K562 (cell line): ENCODE measurements around the gene FOXD2. TPM values are rescaled to one million over a fixed set of nuclear protein-coding genes. Genes with fewer than 3 reads are reported as not detected.

Source experiments
- HOXB6 ChIP-seq: fragments of 250-450 bp; sonication (Bioruptor Pico); IDR thresholded peaks from 2 replicates; pipeline ENCODE4 v1.5.1; 2022; ENCODE audit warnings: mild to moderate bottlenecking, borderline replicate concordance
- NEUROD1 ChIP-seq: fragments of 150-350 bp; IDR thresholded peaks from 2 replicates; pipeline ENCODE4 v1.6.1; 2014; ENCODE audit warnings: borderline replicate concordance, low read length, low read depth; ENCODE audit not compliant: partially characterized antibody
- SMC3 ChIP-seq: conservative IDR thresholded peaks from 2 replicates; pipeline ENCODE4 v1.6.1; 2011; ENCODE audit warnings: low read depth, low read length, improper control_type of control experiment; ENCODE audit not compliant: insufficient read depth
- polyA plus RNA-seq, 8 experiments: library from polyadenylated mRNA; depleted of rRNA in 4 of 8; stranded (reverse) in 5 of 8; unstranded in 3 of 8; fragments of >200 nt; fragmentation: Nextera tagmentation in 2 of 8; fragmentation: Illumina TruSeq in 1 of 8; extraction: Ambion mirVana in 2 of 8; extraction: Trizol in 1 of 8; gene quantifications; 2 replicates each; pipeline versions ENCODE4 v1.2.1 to v1.2.3, GENCODE V29; 2011 to 2014; ENCODE audit warnings: inconsistent platforms in 1 of 8, missing spikeins in 1 of 8
- total RNA-seq, 7 experiments: library from RNA; depleted of rRNA in 6 of 7; stranded (reverse); fragments of >200 nt in 6 of 7; fragmentation: Illumina TruSeq in 2 of 7; extraction: Trizol in 2 of 7; gene quantifications; 2 replicates each; pipeline versions ENCODE4 v1.2.1 to v1.2.3, GENCODE V29; 2011 to 2021; ENCODE audit warnings: low replicate concordance in 1 of 7
- TF ChIP-seq, protein P1 (sequence below), 2 experiments: fragments of 450-650 bp; formaldehyde crosslinking in 1 of 2; IDR thresholded peaks; 2 replicates each; pipeline versions ENCODE4 v1.4.0 to v1.6.1; 2014 to 2020; ENCODE audit warnings: mild to moderate bottlenecking in 2 of 2, borderline replicate concordance in 1 of 2, low read depth in 1 of 2
- TF ChIP-seq, protein P2 (sequence below): fragments of 250-450 bp; sonication (Bioruptor Pico); IDR thresholded peaks from 2 replicates; pipeline ENCODE4 v1.5.0; 2020; ENCODE audit warnings: mild to moderate bottlenecking
- TF ChIP-seq, protein P3 (sequence below): IDR thresholded peaks from 2 replicates; pipeline ENCODE4 v1.6.1; 2016; ENCODE audit warnings: missing genetic modification characterization, missing compliant biosample characterization
- TF ChIP-seq, protein P4 (sequence below), 3 experiments: IDR thresholded peaks in 2 of 3; conservative IDR thresholded peaks in 1 of 3; 2 replicates each; pipeline ENCODE4 v1.5.1; 2011 to 2012; ENCODE audit warnings: low read length in 3 of 3, mild to moderate bottlenecking in 3 of 3, control low read depth in 2 of 3, improper control_type of control experiment in 1 of 3, inconsistent platforms in 1 of 3, low read depth in 1 of 3, mixed read lengths in 1 of 3, moderate library complexity in 1 of 3; ENCODE audit not compliant: insufficient read depth in 2 of 3
- TF ChIP-seq, protein P5 (sequence below): sonication (generic); formaldehyde crosslinking; IDR thresholded peaks from 2 replicates; pipeline ENCODE4 v1.8.0; 2022; ENCODE audit warnings: missing genetic modification reagents, mild to moderate bottlenecking, borderline replicate concordance

Gene FOXD2
- total and polyA plus RNA-seq, 9 of the 15 experiments (the other 6 are each of a cell fraction or from before 2014, with no cell fraction given) = 0.06 to 1.2 (median 0.22) TPM

DNA sequence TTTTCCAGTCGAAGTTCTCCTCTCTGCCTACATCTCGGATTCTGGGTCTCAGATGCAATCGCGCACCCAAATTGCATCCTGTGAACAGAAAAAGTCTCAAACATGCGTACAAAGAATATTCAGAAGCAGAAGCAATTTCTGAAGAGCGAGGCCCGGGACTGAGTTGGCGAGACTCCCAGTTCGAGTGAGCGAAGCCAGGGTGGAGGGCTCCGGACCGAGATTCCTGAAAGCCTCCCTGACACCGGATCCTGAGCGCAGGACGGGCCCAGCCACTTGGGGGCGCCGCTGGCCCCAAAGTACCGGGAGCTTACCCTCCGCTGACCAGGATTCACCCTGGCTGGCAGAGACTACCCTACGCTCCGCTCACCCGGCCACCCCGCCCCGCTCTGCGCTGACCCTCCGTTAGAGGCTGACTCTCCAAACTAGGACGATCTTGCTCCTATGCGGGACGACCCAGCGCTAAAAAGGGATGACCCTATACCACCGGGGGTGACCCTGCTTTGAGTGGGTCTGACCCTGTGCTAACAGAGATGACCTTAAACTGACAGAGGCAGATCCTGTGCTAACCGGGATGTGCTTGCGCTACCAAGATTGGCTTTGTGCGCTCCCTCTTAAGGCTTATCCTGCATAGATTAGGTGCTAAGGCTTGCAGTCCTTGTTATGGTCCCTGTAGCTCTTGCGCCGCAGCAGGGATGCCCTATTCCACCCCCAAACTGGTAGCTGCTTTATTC, 12.1 kb downstream of the FOXD2 start (continued):
- TF ChIP-seq, protein P1, sequence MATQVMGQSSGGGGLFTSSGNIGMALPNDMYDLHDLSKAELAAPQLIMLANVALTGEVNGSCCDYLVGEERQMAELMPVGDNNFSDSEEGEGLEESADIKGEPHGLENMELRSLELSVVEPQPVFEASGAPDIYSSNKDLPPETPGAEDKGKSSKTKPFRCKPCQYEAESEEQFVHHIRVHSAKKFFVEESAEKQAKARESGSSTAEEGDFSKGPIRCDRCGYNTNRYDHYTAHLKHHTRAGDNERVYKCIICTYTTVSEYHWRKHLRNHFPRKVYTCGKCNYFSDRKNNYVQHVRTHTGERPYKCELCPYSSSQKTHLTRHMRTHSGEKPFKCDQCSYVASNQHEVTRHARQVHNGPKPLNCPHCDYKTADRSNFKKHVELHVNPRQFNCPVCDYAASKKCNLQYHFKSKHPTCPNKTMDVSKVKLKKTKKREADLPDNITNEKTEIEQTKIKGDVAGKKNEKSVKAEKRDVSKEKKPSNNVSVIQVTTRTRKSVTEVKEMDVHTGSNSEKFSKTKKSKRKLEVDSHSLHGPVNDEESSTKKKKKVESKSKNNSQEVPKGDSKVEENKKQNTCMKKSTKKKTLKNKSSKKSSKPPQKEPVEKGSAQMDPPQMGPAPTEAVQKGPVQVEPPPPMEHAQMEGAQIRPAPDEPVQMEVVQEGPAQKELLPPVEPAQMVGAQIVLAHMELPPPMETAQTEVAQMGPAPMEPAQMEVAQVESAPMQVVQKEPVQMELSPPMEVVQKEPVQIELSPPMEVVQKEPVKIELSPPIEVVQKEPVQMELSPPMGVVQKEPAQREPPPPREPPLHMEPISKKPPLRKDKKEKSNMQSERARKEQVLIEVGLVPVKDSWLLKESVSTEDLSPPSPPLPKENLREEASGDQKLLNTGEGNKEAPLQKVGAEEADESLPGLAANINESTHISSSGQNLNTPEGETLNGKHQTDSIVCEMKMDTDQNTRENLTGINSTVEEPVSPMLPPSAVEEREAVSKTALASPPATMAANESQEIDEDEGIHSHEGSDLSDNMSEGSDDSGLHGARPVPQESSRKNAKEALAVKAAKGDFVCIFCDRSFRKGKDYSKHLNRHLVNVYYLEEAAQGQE (IDR thresholded peaks at IDR 0.05; ENCODE audit: borderline replicate concordance) = peak; percentile 48; the same call in 1 of the 2 replicates
- TF ChIP-seq, protein P1 (CRISPR knock-in tag; IDR thresholded peaks at IDR 0.05; ENCODE audit: low read depth) = no peak
- TF ChIP-seq, protein P2, sequence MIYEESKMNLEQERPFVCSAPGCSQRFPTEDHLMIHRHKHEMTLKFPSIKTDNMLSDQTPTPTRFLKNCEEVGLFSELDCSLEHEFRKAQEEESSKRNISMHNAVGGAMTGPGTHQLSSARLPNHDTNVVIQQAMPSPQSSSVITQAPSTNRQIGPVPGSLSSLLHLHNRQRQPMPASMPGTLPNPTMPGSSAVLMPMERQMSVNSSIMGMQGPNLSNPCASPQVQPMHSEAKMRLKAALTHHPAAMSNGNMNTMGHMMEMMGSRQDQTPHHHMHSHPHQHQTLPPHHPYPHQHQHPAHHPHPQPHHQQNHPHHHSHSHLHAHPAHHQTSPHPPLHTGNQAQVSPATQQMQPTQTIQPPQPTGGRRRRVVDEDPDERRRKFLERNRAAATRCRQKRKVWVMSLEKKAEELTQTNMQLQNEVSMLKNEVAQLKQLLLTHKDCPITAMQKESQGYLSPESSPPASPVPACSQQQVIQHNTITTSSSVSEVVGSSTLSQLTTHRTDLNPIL (CRISPR knock-in tag) = no peak
- TF ChIP-seq NEUROD1 (peak; percentile 12), SMC3 (peak; percentile 44; the same call in 1 of the 2 replicates), HOXB6 (no peak)
- TF ChIP-seq, protein P3, sequence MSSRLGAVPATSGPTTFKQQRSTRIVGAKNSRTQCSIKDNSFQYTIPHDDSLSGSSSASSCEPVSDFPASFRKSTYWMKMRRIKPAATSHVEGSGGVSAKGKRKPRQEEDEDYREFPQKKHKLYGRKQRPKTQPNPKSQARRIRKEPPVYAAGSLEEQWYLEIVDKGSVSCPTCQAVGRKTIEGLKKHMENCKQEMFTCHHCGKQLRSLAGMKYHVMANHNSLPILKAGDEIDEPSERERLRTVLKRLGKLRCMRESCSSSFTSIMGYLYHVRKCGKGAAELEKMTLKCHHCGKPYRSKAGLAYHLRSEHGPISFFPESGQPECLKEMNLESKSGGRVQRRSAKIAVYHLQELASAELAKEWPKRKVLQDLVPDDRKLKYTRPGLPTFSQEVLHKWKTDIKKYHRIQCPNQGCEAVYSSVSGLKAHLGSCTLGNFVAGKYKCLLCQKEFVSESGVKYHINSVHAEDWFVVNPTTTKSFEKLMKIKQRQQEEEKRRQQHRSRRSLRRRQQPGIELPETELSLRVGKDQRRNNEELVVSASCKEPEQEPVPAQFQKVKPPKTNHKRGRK (tag) = no peak
- TF ChIP-seq, protein P4, sequence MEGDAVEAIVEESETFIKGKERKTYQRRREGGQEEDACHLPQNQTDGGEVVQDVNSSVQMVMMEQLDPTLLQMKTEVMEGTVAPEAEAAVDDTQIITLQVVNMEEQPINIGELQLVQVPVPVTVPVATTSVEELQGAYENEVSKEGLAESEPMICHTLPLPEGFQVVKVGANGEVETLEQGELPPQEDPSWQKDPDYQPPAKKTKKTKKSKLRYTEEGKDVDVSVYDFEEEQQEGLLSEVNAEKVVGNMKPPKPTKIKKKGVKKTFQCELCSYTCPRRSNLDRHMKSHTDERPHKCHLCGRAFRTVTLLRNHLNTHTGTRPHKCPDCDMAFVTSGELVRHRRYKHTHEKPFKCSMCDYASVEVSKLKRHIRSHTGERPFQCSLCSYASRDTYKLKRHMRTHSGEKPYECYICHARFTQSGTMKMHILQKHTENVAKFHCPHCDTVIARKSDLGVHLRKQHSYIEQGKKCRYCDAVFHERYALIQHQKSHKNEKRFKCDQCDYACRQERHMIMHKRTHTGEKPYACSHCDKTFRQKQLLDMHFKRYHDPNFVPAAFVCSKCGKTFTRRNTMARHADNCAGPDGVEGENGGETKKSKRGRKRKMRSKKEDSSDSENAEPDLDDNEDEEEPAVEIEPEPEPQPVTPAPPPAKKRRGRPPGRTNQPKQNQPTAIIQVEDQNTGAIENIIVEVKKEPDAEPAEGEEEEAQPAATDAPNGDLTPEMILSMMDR (IDR thresholded peaks at IDR 0.05 in 2 of 3, conservative IDR thresholded peaks at IDR 0.05 in 1 of 3; ENCODE audit: insufficient read depth in 2 of 3, low read depth in 1 of 3, low read length in 3 of 3) = peak; percentile 74 to 78 (median 76)
- TF ChIP-seq, protein P5, sequence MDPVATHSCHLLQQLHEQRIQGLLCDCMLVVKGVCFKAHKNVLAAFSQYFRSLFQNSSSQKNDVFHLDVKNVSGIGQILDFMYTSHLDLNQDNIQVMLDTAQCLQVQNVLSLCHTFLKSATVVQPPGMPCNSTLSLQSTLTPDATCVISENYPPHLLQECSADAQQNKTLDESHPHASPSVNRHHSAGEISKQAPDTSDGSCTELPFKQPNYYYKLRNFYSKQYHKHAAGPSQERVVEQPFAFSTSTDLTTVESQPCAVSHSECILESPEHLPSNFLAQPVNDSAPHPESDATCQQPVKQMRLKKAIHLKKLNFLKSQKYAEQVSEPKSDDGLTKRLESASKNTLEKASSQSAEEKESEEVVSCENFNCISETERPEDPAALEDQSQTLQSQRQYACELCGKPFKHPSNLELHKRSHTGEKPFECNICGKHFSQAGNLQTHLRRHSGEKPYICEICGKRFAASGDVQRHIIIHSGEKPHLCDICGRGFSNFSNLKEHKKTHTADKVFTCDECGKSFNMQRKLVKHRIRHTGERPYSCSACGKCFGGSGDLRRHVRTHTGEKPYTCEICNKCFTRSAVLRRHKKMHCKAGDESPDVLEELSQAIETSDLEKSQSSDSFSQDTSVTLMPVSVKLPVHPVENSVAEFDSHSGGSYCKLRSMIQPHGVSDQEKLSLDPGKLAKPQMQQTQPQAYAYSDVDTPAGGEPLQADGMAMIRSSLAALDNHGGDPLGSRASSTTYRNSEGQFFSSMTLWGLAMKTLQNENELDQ (CRISPR knock-in tag) = no peak
